ENCODE measurements around the gene CCDC137.

DNA sequence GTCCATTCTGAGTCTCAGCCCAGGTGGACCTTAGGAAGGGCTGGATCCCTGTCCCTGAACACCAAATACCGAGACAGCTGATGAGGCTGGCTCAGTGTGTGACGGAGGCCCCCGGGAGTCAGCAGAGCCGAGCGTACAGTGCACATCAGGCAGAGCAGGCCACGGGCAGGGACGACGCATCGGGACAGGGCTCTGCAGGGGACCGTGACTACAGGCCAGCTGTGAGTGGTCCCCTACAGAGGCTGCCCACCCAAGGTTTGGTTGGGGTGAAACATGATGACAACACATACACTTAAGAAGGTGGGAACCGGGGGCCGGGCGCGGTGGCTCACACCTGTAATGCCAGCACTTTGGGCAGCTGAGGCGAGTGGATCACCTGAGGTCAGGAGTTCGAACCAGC, 6.4 kb downstream of the CCDC137 start:
- no peak for TF ChIP-seq EZH2phosphoT487 (IDR thresholded peaks at IDR 0.05; ENCODE audit: borderline replicate concordance, low read length)
- TF ChIP-seq, protein P1, sequence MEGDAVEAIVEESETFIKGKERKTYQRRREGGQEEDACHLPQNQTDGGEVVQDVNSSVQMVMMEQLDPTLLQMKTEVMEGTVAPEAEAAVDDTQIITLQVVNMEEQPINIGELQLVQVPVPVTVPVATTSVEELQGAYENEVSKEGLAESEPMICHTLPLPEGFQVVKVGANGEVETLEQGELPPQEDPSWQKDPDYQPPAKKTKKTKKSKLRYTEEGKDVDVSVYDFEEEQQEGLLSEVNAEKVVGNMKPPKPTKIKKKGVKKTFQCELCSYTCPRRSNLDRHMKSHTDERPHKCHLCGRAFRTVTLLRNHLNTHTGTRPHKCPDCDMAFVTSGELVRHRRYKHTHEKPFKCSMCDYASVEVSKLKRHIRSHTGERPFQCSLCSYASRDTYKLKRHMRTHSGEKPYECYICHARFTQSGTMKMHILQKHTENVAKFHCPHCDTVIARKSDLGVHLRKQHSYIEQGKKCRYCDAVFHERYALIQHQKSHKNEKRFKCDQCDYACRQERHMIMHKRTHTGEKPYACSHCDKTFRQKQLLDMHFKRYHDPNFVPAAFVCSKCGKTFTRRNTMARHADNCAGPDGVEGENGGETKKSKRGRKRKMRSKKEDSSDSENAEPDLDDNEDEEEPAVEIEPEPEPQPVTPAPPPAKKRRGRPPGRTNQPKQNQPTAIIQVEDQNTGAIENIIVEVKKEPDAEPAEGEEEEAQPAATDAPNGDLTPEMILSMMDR (conservative IDR thresholded peaks at IDR 0.05; ENCODE audit: low read depth, low read length): no peak
